ENCODE data around the gene RALGAPA2. TPM values are rescaled to one million over a fixed set of nuclear protein-coding genes. Genes with fewer than 3 reads are reported as not detected.

The RALGAPA2 gene
- total RNA-seq, 4 donors from 2014 or later: 20.5 to 42.9 (median 29.6) TPM

DNA sequence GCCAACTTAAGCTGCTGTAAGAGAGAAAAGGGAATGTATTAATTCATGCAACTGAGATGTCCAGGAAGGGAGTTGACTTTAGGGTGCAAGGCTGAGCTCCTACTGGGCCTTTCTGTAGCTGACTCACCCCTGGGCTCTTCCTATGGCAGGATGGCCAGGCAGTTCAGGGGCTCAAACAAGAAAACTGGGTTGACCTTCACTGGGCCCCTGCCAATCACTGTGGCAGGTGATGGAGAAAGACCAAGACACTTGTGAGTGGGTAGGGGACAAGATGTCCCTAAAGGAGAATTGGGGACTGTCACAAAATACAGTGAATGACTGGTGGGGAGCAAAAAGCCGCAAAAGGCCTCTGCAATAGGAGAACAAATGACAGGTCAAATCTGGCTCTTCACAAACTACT is 21.5 kb upstream of the RALGAPA2 start:
- peaks cover 0 to 6% (median 0%) of the 10 kb centered on the region in 4 donors for H3K4me1 ChIP-seq
- no peaks in the 10 kb centered on the region for H3K27me3 ChIP-seq
- no peak overlapping the region for H3K4me3 ChIP-seq
- no peak for TF ChIP-seq POLR2A (IDR thresholded peaks at IDR 0.05)
- no peak for TF ChIP-seq EP300 (IDR thresholded peaks at IDR 0.05)
- TF ChIP-seq, protein P1, sequence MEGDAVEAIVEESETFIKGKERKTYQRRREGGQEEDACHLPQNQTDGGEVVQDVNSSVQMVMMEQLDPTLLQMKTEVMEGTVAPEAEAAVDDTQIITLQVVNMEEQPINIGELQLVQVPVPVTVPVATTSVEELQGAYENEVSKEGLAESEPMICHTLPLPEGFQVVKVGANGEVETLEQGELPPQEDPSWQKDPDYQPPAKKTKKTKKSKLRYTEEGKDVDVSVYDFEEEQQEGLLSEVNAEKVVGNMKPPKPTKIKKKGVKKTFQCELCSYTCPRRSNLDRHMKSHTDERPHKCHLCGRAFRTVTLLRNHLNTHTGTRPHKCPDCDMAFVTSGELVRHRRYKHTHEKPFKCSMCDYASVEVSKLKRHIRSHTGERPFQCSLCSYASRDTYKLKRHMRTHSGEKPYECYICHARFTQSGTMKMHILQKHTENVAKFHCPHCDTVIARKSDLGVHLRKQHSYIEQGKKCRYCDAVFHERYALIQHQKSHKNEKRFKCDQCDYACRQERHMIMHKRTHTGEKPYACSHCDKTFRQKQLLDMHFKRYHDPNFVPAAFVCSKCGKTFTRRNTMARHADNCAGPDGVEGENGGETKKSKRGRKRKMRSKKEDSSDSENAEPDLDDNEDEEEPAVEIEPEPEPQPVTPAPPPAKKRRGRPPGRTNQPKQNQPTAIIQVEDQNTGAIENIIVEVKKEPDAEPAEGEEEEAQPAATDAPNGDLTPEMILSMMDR (IDR thresholded peaks at IDR 0.05): no peak
- H3K36me3 ChIP-seq: no peaks in the 10 kb centered on the region
- WGBS, 2 donors: 85 to 88% methylated on average over 1 of the region's 1 CpG
- H3K9me3 ChIP-seq: no peaks in the 10 kb centered on the region
- H3K27ac ChIP-seq: no peak overlapping the region
- no peak for DNase-seq (ENCODE audit: low spot score in 2 of 2)

DNA sequence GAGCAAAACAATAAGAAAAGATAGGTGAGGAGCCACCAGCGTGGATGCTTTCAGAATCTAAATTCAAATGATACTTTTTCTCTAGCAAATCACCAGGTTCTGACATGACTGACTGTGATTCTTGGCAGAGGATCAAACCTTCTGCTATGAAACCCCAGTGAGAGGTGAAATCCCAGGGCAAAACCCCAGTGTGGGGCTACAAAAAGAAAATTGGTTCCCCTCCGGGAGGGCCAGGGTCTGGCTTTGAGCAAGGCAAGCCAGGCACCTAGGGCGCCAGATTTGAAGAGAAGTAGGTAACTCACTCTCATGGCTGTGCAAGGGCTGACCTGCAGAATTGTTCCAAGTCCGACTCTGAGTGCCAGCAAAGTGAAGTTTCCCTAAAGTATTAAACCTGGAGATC is 20.2 kb upstream of the RALGAPA2 start:
- DNase-seq (ENCODE audit: low spot score in 2 of 2): no peak
- H3K36me3 ChIP-seq: no peaks in the 10 kb centered on the region
- H3K4me1 ChIP-seq: peaks cover 0 to 6% (median 0%) of the 10 kb centered on the region in 4 donors
- H3K4me3 ChIP-seq: no peak overlapping the region
- TF ChIP-seq, protein P1 (IDR thresholded peaks at IDR 0.05): no peak
- TF ChIP-seq POLR2A (IDR thresholded peaks at IDR 0.05) (no peak), EP300 (IDR thresholded peaks at IDR 0.05) (no peak)
- peak overlapping the region in 1 of 4 donors; percentile 64 for H3K27ac ChIP-seq
- H3K27me3 ChIP-seq: no peaks in the 10 kb centered on the region
- H3K9me3 ChIP-seq: no peaks in the 10 kb centered on the region
- WGBS, 2 donors: 77 to 86% methylated on average over 4 of the region's 4 CpGs

DNA sequence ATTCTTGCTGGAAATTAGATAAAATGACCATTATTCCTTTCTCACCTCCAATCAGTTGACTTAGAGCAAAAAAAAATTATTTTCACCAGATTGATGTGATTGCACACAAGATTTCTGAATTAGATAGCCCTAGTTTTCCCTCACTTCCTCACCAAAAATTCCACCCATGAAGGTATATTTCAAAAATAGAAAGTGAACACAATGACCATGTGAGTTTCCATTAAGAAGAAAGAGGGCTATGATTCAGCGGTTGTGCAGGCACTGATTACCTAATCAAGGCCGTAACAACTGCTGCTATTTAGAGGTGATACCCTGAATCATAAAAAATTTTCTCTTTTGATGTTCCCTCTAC is 19.5 kb upstream of the RALGAPA2 start:
- TF ChIP-seq EP300 (IDR thresholded peaks at IDR 0.05) (peak in 1 of 2 donors; percentile 44), POLR2A (IDR thresholded peaks at IDR 0.05) (no peak)
- TF ChIP-seq, protein P1 (IDR thresholded peaks at IDR 0.05): no peak
- Histone ChIP-seq H3K27ac (no peak overlapping the region), H3K4me1 (peaks cover 0 to 6% (median 0%) of the 10 kb centered on the region in 4 donors), H3K4me3 (no peak overlapping the region), H3K9me3 (no peaks in the 10 kb centered on the region), H3K27me3 (no peaks in the 10 kb centered on the region), H3K36me3 (no peaks in the 10 kb centered on the region)
- WGBS, 2 donors: 73 to 87% methylated on average over 2 of the region's 2 CpGs
- no peak for DNase-seq (ENCODE audit: low spot score in 2 of 2)

DNA sequence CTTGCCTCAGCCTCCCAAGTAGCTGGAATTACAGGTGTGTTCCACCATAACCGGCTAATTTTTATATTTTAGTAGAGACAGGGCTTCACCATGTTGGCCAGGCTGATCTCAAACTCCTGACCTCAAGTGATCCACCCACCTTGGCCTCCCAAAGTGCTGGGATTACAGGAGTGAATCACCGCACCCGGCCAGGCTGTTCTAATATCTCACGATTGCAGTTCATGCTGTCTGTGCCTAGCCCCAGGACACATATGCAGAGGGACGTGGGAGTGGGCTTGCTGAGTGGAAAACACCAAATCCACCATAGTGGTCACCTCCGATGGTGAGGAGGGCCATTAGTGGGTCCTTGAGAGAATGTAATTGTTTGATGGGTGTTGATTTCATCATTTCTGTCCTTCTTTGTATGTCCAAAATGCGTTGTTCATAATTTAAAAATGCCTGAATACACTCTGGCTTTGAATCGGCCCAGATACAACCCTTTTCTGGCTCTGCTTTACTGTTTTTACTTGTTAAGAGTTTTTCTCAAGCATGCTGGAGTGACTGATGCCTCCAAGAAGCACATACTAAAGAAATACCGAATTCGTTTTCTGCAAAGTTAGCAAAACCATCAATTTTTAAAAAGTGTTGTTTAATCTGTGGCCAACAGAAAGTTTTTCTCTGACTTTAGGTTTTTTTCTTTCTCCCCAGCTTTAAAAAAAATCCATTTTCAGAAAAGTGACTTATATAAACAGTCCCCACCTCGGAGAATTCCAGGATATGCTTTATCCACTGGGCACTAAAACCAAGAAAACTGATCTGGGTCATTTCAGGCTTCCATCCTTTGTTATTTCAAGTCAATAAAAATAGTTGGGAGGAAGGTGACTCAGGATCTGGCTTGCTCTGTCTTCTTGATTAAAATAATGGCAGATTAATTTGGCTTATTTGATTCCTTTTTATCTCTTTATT is 18.8 kb upstream of the RALGAPA2 start:
- no peak for DNase-seq (ENCODE audit: low spot score in 2 of 2)
- no peaks in the 10 kb centered on the region for H3K36me3 ChIP-seq
- H3K4me1 ChIP-seq: peaks cover 0 to 6% (median 0%) of the 10 kb centered on the region in 4 donors
- no peaks in the 10 kb centered on the region for H3K27me3 ChIP-seq
- 76 to 79% methylated on average over 11 of the region's 11 CpGs for WGBS, 2 donors
- peak overlapping the region in 1 of 4 donors; percentile 55 for H3K27ac ChIP-seq
- no peaks in the 10 kb centered on the region for H3K9me3 ChIP-seq
- TF ChIP-seq, protein P1 (IDR thresholded peaks at IDR 0.05): no peak
- TF ChIP-seq EP300 (IDR thresholded peaks at IDR 0.05): no peak
- no peak for TF ChIP-seq POLR2A (IDR thresholded peaks at IDR 0.05)
- no peak overlapping the region for H3K4me3 ChIP-seq

DNA sequence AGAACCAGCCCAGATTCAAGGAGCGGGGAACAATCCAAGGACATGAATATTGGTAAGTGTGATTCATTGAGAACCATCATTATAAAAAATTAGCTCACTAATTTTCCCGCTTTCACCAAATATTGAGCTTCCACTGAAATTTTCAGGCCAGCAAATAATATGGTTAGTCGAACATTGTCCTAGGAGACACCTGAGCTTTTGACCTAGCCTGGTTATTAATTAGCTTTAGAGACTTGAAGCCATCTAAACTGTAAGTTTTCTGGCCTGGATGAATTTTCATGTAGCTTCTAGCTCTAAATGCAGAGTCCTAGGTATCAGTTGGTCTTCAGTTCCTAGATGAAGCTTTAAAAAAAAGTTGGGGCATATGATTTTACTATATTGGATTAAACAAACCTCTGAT is 17.1 kb upstream of the RALGAPA2 start:
- DNase-seq (ENCODE audit: low spot score in 2 of 2): no peak
- Histone ChIP-seq H3K4me3 (no peak overlapping the region), H3K4me1 (peaks cover 0 to 5% (median 0%) of the 10 kb centered on the region in 4 donors), H3K27me3 (no peaks in the 10 kb centered on the region), H3K9me3 (no peaks in the 10 kb centered on the region), H3K36me3 (no peaks in the 10 kb centered on the region), H3K27ac (no peak overlapping the region)
- no peak for TF ChIP-seq EP300 (IDR thresholded peaks at IDR 0.05)
- TF ChIP-seq, protein P1 (IDR thresholded peaks at IDR 0.05): no peak
- no peak for TF ChIP-seq POLR2A (IDR thresholded peaks at IDR 0.05)
- 96 to 99% methylated on average over 3 of the region's 3 CpGs for WGBS, 2 donors

Measured in tibial nerve (tissue), 4 donors.